ENCODE results near the gene FHOD3. TPM values are rescaled to one million over a fixed set of nuclear protein-coding genes. Genes with fewer than 3 reads are reported as not detected.

FHOD3 gene
- total and polyA plus RNA-seq, 2 of the 13 experiments (the other 11 are each of a cell fraction or from before 2014, with no cell fraction given): 0.07 TPM; not detected in 1

- TF ChIP-seq, protein P1, sequence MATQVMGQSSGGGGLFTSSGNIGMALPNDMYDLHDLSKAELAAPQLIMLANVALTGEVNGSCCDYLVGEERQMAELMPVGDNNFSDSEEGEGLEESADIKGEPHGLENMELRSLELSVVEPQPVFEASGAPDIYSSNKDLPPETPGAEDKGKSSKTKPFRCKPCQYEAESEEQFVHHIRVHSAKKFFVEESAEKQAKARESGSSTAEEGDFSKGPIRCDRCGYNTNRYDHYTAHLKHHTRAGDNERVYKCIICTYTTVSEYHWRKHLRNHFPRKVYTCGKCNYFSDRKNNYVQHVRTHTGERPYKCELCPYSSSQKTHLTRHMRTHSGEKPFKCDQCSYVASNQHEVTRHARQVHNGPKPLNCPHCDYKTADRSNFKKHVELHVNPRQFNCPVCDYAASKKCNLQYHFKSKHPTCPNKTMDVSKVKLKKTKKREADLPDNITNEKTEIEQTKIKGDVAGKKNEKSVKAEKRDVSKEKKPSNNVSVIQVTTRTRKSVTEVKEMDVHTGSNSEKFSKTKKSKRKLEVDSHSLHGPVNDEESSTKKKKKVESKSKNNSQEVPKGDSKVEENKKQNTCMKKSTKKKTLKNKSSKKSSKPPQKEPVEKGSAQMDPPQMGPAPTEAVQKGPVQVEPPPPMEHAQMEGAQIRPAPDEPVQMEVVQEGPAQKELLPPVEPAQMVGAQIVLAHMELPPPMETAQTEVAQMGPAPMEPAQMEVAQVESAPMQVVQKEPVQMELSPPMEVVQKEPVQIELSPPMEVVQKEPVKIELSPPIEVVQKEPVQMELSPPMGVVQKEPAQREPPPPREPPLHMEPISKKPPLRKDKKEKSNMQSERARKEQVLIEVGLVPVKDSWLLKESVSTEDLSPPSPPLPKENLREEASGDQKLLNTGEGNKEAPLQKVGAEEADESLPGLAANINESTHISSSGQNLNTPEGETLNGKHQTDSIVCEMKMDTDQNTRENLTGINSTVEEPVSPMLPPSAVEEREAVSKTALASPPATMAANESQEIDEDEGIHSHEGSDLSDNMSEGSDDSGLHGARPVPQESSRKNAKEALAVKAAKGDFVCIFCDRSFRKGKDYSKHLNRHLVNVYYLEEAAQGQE (IDR thresholded peaks at IDR 0.05; ENCODE audit: borderline replicate concordance in 1 of 2, low read depth in 1 of 2, low read length in 2 of 2): no peak
- TF ChIP-seq NR2F2 (IDR thresholded peaks at IDR 0.05; ENCODE audit: borderline replicate concordance, low read depth): no peak
- TF ChIP-seq, protein P2, sequence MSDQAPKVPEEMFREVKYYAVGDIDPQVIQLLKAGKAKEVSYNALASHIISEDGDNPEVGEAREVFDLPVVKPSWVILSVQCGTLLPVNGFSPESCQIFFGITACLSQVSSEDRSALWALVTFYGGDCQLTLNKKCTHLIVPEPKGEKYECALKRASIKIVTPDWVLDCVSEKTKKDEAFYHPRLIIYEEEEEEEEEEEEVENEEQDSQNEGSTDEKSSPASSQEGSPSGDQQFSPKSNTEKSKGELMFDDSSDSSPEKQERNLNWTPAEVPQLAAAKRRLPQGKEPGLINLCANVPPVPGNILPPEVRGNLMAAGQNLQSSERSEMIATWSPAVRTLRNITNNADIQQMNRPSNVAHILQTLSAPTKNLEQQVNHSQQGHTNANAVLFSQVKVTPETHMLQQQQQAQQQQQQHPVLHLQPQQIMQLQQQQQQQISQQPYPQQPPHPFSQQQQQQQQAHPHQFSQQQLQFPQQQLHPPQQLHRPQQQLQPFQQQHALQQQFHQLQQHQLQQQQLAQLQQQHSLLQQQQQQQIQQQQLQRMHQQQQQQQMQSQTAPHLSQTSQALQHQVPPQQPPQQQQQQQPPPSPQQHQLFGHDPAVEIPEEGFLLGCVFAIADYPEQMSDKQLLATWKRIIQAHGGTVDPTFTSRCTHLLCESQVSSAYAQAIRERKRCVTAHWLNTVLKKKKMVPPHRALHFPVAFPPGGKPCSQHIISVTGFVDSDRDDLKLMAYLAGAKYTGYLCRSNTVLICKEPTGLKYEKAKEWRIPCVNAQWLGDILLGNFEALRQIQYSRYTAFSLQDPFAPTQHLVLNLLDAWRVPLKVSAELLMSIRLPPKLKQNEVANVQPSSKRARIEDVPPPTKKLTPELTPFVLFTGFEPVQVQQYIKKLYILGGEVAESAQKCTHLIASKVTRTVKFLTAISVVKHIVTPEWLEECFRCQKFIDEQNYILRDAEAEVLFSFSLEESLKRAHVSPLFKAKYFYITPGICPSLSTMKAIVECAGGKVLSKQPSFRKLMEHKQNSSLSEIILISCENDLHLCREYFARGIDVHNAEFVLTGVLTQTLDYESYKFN (CRISPR knock-in tag; conservative IDR thresholded peaks at IDR 0.05): no peak
Measured at GRCh38 chr18:36403896-36404820, 106.6 kb downstream of the FHOD3 start (continued).

Measured in HepG2 (cell line).